CD4-positive, alpha-beta T cell treated with Interleukin-4 for 4 hours (primary cell): Measurements from ENCODE around the gene CLIP1.
"Not testable (repeated sequence)": the region's sequence is repeated elsewhere in the genome, so short reads cannot be mapped to it uniquely, and the experiment has no call there.

Experiments used
- DNase-seq: peaks from one replicate; pipeline ENCODE4 v3.0.0-alpha.2; 2020

CLIP1 gene

GRCh38 chr12:122394626-122395194 is 27.8 kb downstream of the CLIP1 start:
- DNase-seq: no peak

DNA sequence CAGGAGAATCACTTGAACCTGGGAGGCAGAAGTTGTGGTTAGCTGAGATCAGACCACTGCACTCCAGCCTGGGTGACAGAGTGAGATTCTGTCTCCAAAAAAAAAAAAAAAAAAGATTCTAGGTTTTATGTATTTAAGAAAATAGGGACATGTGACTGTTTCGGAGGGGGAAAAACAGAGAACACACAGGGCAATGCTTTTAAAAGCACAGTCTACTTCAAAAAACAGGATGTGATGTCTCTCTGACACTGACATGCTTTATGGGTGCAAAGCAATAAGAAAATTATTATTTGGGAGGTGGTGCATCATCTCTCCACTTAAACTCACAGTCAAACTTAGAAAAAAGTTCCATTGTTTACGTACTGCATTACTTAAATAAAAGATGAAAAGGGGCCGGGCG is 28.7 kb downstream of the CLIP1 start:
- peak; percentile 13 for DNase-seq

DNA sequence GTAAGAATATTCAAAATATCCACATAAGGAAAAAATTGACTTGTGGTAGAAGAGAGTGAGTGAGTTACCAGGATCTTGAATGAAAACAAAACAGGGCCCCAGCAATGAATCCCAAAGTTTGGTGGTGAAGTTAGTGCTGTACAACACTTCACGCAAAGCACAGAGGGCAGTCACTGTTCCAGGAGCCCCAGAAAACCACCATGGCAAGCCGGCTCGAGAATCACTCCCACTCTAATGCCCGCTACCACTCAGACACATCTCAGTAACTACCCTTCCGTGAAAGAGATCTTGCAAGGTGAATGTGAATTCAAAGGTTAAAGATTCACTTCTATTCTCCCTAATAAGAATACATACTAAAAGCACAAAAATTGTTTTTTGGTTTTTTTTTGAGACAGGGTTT is 30.1 kb downstream of the CLIP1 start:
- no peak for DNase-seq

- DNase-seq: no peak
Observed at GRCh38 chr12:122389677-122390076, 32.8 kb downstream of the CLIP1 start.

DNA sequence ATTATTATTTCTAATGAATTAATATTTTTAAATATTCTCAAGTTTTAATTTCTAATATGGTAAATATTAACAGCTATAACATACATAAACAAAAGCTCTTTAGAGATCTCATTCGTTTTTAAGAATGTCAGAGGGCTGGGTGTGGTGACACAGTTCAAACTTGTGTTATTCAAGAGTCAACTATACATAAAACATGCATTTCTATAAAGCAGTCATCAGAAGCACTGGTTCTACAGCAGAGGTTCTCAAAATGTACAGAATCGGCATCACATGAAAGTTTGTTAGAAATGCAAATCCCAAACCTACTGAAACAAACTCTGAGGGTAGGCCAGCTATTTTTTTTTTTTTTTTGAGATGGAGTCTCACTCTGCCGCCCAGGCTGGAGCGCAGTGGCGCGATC is 34.6 kb downstream of the CLIP1 start:
- no peak for DNase-seq

GRCh38 chr12:122385171-122386016 is 37.1 kb downstream of the CLIP1 start:
- no peak for DNase-seq

GRCh38 chr12:122382919-122383350 is 39.5 kb downstream of the CLIP1 start:
- no peak for DNase-seq

- DNase-seq: no peak
Observed at GRCh38 chr12:122381021-122381420, 41.4 kb downstream of the CLIP1 start.

GRCh38 chr12:122376751-122377150 is 45.7 kb downstream of the CLIP1 start:
- DNase-seq: not testable (repeated sequence)

DNA sequence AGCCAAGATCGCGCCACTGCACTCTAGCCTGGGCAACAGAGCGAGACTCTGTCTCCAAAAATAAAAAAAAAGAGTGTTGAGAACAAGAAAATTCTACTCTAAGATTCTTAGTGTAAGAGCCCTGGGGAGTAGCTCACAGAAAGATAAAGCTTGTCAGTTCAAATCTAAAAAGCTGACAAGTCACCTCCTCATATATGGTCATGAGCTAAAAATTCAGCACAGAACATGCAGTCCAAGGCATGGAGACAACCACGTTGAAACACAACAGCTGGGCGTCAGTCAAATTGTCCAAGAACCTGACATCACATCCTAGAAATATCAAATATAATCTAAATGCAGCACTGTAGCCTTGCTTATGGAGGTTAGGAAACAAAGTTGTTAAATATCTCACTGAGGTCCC is 47.8 kb downstream of the CLIP1 start:
- no peak for DNase-seq

DNA sequence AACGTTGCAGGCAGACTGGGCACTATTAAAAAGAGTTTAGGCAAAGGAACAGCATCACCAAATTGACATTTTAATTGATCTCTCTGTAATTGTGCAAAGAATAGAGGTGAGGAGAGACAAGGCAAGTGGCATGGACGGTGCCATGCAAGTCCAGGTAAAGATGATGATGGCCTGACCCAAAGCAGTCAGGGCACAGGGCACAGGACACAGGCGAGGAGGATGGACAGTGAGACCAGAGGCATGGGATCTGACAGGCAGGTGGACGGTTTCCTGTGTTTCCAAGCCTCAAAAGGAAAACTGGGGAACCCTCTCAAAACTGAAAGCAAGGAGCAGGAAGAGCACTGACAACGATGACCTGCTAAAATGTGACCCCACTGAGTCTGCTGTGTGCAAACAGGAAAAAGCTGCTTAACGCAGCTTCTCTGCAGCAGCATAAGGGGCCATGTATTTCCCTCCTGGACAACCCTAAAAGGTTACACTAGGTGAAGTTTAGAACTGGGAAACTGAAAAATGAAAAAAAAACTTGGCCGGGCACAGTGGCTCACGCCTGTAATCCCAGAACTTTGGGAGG is 50.9 kb downstream of the CLIP1 start:
- no peak for DNase-seq

DNA sequence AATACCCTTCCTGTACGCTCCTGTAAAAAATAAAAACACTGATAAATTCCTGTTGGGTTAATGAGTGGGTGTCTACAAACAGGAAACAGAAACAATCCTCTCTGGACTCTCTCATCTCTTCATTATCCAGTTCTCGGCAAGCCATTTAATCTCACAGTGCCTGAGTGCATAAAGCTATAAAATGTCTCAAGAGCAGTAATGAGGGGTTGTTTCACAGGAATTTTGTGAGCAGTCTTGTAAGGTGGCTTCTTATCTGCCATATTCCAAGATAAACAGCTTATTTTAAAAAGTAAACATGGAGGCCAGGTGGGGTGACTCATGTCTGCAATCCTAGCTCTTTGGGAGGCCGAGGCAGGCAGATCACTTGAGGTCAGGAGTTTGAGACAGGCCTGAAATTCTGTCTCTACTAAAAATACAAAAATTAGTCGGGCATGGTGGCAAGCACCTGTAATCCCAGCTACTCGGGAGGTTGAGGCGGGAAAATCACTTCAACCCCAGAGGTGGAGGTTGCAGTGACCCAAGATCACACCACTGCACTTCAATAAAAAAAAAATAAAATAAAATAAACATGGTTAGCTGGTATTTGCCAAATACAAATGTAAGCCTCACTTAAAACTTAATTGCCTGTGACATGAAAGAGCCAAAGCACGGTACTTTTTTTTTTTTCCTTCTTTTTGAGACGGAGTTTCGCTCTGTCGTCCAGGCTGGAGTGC is 54.0 kb downstream of the CLIP1 start:
- no peak for DNase-seq

DNA sequence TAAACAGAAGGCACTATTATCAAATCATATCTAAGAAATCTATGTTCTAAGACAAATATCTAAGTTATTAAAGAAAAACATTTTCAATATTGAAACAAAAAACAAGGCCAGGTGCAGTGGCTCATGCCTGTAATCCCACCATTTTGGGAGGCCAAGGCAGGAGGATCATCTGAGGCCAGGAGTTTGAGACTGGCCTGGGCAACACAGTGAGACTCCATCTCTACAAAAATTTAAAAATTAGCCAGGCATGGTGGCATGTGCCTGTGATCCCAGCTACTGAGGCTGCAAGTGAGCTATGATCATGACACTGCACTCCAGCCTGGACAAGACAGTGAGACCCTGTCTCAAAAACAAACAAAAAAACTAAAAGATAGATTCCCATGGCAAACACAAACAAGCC is 54.8 kb downstream of the CLIP1 start:
- DNase-seq: not testable (repeated sequence)

- DNase-seq: no peak
Observed at GRCh38 chr12:122366685-122367475, 55.6 kb downstream of the CLIP1 start.

DNA sequence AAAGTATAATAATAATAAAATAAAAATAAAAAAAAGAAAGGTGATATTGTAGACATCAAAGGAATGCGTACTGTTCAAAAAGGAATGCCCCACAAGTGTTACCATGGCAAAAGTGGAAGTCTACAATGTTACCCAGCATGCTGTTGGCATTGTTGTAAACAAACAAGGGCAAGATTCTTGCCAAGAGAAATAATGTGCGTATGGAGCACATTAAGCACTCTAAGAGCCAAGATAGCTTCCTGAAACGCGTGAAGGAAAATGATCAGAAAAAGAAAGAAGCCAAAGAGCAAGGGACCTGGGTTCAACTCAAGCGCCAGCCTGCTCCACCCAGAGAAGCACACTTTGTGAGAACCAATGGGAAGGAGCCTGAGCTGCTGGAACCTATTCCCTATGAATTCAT is 57.2 kb downstream of the CLIP1 start:
- not testable (repeated sequence) for DNase-seq

DNA sequence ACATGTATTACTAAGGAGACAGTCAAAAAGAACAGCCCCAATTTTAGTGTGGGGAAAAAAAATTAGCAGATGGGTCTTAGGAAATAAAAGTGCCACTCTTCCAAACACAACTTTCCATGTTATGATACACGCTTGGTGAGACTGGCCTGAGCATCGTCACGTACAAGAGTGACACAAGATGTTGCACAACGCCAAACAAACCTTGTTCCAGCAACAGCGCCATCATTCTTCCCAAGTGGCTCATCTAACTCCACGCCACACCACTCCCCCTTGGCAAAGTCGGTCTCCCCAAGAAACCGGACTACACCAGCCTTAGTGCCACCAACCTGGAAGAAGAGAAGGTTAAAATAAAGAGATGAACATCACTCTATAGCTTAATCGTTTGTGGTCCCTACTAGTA is 58.7 kb downstream of the CLIP1 start:
- DNase-seq: no peak

DNA sequence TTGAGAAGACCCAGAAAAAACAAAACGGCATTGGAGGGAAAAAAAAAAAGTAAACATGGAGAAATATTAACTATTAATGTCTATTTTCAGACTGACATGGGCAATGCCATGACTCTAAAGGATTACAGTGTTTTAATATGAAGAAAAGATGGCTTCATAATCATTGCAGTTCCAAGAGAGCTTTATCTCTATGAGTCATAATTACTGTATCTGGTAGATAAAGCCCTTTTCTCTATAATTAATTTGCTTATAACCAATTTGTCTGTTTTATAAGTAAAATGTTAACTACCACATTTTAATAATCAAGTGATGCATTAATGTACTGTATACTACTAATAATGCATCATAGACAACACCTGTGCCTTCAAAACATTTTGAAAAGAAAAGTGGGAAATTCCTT is 59.7 kb downstream of the CLIP1 start:
- no peak for DNase-seq

DNA sequence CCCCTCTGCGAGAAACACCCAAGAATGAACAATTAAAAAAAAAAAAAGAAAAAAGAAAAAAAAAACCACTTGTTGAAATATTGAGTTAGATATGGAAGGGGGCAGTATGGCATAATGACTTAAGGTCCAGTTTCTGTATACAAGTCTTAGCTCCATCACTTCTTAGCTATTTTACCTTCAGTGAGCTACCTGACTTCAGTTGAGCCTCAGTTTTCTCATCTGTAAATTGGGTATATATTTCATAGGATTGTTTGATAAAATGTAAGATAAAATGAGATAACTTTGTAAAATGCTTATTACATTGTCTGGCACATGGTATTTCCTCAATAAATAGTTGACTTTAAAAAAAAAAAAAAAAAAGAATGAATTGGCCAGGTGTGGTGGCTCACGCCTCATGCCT is 64.1 kb downstream of the CLIP1 start:
- DNase-seq: not testable (repeated sequence)

GRCh38 chr12:122357536-122357935 is 64.9 kb downstream of the CLIP1 start:
- not testable (repeated sequence) for DNase-seq

DNA sequence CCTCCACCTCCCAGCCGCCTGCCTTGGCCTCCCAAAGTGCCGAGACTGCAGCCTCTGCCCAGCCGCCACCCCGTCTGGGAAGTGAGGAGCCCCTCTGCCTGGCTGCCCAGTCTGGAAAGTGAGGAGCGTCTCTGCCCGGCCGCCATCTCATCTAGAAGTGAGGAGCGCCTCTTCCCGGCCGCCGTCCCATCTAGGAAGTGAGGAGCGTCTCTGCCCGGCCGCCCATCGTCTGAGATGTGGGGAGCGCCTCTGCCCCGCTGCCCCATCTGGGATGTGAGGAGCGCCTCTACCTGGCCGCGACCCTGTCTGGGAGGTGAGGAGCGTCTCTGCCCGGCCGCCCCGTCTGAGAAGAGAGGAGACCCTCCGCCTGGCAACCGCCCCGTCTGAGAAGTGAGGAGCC is 65.5 kb downstream of the CLIP1 start:
- DNase-seq: not testable (repeated sequence)

DNA sequence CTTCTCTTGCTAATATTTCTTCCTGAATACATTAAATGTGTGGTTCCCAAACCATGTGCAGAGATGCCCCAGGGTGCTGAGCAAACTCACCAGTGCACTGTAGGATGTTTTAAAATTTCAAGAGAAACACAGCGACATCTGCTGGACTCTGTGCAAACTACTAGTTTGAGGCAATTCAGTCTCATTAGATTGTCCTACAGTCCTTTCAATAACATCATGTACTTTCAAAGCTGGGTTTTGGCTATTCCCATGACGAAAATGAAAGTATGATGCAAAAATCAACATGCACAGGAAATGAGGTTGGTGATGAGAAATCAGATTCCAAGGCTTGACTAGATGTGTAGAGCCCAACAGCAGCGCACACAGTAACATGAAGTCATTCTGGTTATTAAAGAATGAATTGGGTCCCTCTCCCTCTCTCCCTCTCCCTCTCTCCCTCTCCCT is 66.3 kb downstream of the CLIP1 start:
- peak; percentile 68 for DNase-seq

GRCh38 chr12:122355706-122356105 is 66.8 kb downstream of the CLIP1 start:
- DNase-seq: no peak
